ENCODE results near the gene PRUNE1.
A peak's percentile ranks its signal among the peaks of the same experiment; 100 is the strongest.

PRUNE1 gene

DNA sequence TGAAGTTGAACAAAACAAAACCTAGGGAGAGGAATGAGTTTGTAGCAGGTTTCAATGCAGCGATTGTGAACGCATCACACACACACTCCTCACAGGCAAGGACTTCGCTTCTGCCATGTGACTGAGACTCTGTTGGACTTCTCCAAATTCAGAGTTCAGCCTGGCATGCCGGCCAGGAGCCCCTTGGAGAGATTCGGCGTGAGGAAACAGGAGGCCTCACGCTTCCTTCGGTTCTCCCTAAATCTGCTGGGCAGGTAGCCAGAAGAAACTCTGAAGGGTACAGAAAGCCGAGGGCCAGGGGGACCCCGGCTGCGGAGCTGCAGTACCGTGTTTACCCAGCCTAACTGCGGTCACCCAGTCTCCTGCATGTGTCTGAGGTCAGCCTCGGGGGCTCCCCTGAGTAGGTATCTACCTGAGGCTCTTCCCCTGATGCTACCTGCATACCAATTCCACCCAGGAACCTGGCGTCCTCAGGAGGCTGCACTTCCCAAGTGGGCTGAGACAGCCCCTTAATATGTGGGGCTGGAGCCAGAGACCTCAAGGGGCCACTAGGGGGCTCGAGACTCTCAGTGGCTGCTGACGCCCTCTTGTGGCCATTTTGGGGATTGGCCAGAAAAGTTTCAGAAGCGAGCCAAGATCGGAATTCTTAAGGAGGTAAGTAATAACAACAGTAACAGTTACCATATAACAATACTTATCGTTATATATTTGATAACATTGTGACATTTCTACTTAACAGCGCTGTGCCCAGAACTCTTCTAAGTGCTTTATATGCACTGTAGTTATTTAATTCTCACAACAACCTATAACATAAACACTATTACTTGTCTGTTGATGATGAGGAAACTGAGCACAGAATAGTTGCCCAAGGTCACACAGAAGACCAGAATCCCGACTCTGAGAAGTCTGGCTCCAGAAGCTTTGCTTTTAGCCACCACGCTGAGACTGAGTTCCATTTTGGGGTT lies 28.9 kb upstream of the PRUNE1 start:
- H4K20me1 ChIP-seq (ENCODE audit: low read depth, low read length), result no peaks in the 10 kb centered on the region
- H3K79me2 ChIP-seq (ENCODE audit: insufficient read depth, low read length), result no peaks in the 10 kb centered on the region
- H3K27ac ChIP-seq (ENCODE audit: low read depth, low read length), result no peak overlapping the region
- H3K9me3 ChIP-seq (ENCODE audit: insufficient read depth, low read length), result no peaks in the 10 kb centered on the region
- H3K36me3 ChIP-seq (ENCODE audit: low read length), result no peaks in the 10 kb centered on the region
- H3F3A ChIP-seq (ENCODE audit: insufficient read depth), result peaks cover 4% of the 10 kb centered on the region; the same call in 1 of the 2 replicates
- TF ChIP-seq, protein P1, sequence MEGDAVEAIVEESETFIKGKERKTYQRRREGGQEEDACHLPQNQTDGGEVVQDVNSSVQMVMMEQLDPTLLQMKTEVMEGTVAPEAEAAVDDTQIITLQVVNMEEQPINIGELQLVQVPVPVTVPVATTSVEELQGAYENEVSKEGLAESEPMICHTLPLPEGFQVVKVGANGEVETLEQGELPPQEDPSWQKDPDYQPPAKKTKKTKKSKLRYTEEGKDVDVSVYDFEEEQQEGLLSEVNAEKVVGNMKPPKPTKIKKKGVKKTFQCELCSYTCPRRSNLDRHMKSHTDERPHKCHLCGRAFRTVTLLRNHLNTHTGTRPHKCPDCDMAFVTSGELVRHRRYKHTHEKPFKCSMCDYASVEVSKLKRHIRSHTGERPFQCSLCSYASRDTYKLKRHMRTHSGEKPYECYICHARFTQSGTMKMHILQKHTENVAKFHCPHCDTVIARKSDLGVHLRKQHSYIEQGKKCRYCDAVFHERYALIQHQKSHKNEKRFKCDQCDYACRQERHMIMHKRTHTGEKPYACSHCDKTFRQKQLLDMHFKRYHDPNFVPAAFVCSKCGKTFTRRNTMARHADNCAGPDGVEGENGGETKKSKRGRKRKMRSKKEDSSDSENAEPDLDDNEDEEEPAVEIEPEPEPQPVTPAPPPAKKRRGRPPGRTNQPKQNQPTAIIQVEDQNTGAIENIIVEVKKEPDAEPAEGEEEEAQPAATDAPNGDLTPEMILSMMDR (IDR thresholded peaks at IDR 0.05; ENCODE audit: insufficient read depth, low read length, poor library complexity, severe bottlenecking), result peak; percentile 100
- TF ChIP-seq EZH2phosphoT487 (conservative IDR thresholded peaks at IDR 0.05; ENCODE audit: low read length), result no peak
- H3K27me3 ChIP-seq (ENCODE audit: low read length), result no peaks in the 10 kb centered on the region
- H2AFZ ChIP-seq (ENCODE audit: low read depth, low read length, severe bottlenecking), result peak overlapping the region; percentile 91
- H3K4me3 ChIP-seq (ENCODE audit: insufficient read depth, low read length, poor library complexity, severe bottlenecking), result peak overlapping the region; percentile 36
- peak overlapping the region; percentile 55 for H3K4me2 ChIP-seq (ENCODE audit: low read depth, low read length, poor library complexity, severe bottlenecking)
- H3K9ac ChIP-seq (ENCODE audit: low read length), result peak overlapping the region; percentile 43; the same call in 1 of the 2 replicates
- no peaks in the 10 kb centered on the region for H3K9me2 ChIP-seq (replicated peaks; ENCODE audit: insufficient read depth, low read length)

DNA sequence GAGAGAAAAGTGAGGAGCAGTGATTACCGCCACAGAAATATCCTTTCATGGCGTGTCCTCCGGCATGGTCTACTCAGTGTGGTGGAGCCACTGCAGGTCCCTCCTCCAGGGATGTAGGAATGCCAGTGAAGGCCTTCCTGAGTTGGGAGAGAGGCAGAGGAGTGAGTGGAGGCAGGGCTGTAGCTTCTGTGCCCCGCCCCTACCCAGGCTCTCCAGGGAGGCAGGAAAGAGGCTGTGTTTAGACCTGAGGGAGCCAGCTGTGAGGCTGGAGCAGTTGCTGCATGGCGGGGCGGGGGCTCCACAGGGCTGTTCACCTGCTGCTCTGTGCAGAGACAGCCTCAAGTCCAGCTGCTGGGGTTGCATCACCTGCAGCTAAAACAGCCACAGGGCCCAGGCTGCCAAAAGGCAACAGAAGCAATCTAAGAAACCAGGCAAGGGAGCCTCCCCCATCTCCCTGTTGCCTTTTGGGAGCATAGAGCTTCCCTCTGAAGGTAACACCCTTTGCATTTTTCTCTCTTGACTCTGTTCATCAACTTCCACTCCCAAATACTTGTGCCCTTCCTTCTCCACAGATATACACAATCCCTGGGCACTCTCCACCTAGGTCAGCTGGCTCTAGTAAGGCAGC lies 27.0 kb upstream of the PRUNE1 start:
- no peaks in the 10 kb centered on the region for H3K9me2 ChIP-seq (replicated peaks; ENCODE audit: insufficient read depth, low read length)
- no peak overlapping the region for H3K4me3 ChIP-seq (ENCODE audit: insufficient read depth, low read length, poor library complexity, severe bottlenecking)
- H3K4me2 ChIP-seq (ENCODE audit: low read depth, low read length, poor library complexity, severe bottlenecking), result no peak overlapping the region
- H3K9ac ChIP-seq (ENCODE audit: low read length), result no peak overlapping the region
- H3K36me3 ChIP-seq (ENCODE audit: low read length), result no peaks in the 10 kb centered on the region
- no peak for TF ChIP-seq EZH2phosphoT487 (conservative IDR thresholded peaks at IDR 0.05; ENCODE audit: low read length)
- TF ChIP-seq, protein P1 (IDR thresholded peaks at IDR 0.05; ENCODE audit: insufficient read depth, low read length, poor library complexity, severe bottlenecking), result no peak
- H4K20me1 ChIP-seq (ENCODE audit: low read depth, low read length), result no peaks in the 10 kb centered on the region
- no peak overlapping the region for H2AFZ ChIP-seq (ENCODE audit: low read depth, low read length, severe bottlenecking)
- H3K9me3 ChIP-seq (ENCODE audit: insufficient read depth, low read length), result no peaks in the 10 kb centered on the region
- H3F3A ChIP-seq (ENCODE audit: insufficient read depth), result no peaks in the 10 kb centered on the region
- no peaks in the 10 kb centered on the region for H3K27me3 ChIP-seq (ENCODE audit: low read length)
- no peak overlapping the region for H3K27ac ChIP-seq (ENCODE audit: low read depth, low read length)
- no peaks in the 10 kb centered on the region for H3K79me2 ChIP-seq (ENCODE audit: insufficient read depth, low read length)

DNA sequence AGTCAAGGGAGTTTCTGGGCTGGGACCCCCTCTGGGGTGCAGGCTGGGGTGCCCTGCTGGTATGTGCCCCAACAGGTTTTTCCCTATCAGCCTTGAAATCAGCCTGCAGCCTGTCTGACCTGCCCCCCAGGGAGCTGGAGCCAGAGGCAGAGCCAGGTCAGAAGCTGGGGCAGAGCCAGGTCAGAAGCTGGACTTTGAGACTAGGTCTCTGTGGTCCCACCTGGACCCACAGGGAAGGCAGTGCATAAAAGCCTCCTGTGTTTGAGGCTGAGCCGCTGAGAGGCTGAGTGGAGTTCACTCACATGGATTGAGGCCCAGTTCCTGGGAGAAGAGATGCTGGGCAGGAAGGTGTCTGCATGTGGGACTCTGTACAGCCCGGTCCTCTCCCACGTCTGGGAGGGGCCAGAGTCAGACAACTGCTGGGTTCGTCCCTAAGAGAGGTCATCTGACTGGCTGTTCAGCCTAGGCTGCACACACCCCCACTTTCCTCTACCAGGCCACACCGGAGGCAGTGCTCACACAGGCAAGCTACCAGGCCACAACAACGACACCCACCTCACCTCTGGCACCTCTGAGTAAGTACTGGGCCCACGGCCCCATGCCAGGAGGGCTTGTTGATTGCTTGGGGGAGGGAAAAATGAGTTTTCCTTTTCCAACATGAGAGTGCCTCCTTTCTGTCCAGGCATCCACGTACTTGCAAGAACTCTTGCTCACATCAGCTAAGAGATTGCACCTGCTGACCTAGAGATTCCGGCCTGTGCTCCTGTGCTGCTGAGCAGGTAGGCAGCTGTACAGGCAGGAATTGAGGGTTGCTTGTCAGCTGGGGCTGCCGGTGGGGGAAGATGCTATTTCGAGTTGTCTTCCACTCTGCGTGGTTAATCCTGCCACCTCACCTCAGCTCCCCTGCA lies 26.2 kb upstream of the PRUNE1 start, which contains the start of gene ANXA9:
Gene ANXA9, plus strand, starts transcription at position 488 of the 908 bp plus-strand sequence. CDS start 814 bp downstream, outside the sequence.
- Histone ChIP-seq H4K20me1 (ENCODE audit: low read depth, low read length) (no peaks in the 10 kb centered on the region), H3K27ac (ENCODE audit: low read depth, low read length) (no peak within 1 kb of the TSS), H3K79me2 (ENCODE audit: insufficient read depth, low read length) (no peaks in the 10 kb centered on the region), H3K4me2 (ENCODE audit: low read depth, low read length, poor library complexity, severe bottlenecking) (no peak within 1 kb of the TSS), H3K36me3 (ENCODE audit: low read length) (no peaks in the 10 kb centered on the region), H3K27me3 (ENCODE audit: low read length) (no peaks in the 10 kb centered on the region), H3K9ac (ENCODE audit: low read length) (no peak within 1 kb of the TSS), H3K4me3 (ENCODE audit: insufficient read depth, low read length, poor library complexity, severe bottlenecking) (no peak within 1 kb of the TSS), H3F3A (ENCODE audit: insufficient read depth) (no peaks in the 10 kb centered on the region), H2AFZ (ENCODE audit: low read depth, low read length, severe bottlenecking) (no peak within 1 kb of the TSS), H3K9me3 (ENCODE audit: insufficient read depth, low read length) (no peaks in the 10 kb centered on the region), H3K9me2 (replicated peaks; ENCODE audit: insufficient read depth, low read length) (no peaks in the 10 kb centered on the region)
- TF ChIP-seq EZH2phosphoT487 (conservative IDR thresholded peaks at IDR 0.05; ENCODE audit: low read length), result no peak
- TF ChIP-seq, protein P1 (IDR thresholded peaks at IDR 0.05; ENCODE audit: insufficient read depth, low read length, poor library complexity, severe bottlenecking), result no peak

All from SU-DHL-6 (cell line).